HS-27A (cell line): ENCODE results near the gene GLI2.

Experiments used
- DNase-seq: peaks from one replicate; pipeline ENCODE4 v3.0.0-alpha.2; 2012; ENCODE audit warnings: low read depth, missing footprints

GLI2 gene

DNA sequence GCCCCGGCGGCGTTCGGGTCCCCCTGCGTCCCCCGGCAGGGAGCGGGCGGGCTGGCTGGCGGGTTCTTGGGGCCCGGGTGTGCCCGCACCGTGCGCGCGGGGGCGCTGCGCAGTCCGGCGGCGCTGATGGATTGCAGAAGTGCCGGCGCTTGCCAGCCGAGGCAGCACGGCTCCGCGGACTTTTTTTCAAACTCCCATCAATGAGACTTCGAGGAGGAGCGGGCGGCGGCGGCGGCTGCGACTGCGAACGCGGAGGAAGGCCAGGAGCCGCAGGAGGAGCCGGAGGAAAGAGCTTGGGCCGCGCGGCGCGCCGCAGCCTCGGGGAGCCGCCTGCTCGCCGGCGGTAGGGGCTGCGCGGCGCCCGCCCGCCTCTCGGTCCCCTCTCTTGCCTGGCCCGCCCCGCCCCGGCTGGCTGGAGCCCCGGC, at the start of gene GLI2:
Gene GLI2, plus strand, starts transcription at position 123 of the 425 bp plus-strand sequence. CDS start 61,453 bp downstream, outside the sequence.
- peak; percentile 77 for DNase-seq

DNA sequence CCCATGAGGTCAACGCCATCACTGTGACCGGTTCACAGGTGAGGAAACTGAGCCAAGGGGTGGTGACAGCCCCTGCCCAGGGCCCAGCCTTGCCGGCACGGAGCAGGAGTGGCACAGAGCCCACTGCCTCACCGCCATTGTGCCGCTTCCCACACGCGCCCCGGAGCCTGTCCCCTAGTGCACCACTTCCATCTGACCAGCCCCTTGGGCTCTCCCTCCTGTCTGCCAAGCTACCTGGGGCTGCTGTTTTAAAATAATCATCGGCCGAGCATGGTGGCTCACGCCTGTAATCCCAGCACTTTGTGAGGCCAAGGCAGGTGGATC, 49.7 kb upstream of the GLI2 start:
- DNase-seq: no peak

DNA sequence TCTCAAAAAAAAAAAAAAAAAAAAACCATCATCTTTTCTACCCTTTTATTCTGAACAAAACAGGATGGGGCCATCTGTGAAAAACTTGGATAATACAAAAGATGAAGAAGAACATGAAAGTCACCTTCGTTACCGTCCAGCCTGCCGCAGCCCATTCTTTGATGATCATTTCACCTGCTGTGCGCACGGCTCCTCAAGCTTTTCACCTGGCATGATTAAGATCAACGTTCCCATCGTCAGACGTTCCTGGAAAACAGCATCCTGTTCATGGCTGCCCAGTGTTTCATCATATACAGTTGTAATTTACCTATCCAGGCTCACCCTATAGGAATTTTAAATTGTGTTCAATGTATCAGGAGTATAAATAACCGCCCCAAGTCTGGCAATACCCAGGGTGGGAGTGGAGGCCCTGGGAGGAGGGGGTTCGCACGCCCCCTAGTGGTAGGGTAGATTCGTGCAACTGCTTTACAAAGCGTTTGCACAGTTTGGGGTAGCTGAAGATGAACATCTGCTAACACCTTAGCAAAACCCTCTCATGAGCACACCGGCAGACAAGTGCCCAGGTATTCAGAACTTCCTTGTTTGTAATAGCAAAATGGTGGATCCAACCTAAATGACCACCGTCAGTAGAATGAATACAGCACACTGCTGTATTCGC, 49.0 kb upstream of the GLI2 start:
- DNase-seq: no peak

DNA sequence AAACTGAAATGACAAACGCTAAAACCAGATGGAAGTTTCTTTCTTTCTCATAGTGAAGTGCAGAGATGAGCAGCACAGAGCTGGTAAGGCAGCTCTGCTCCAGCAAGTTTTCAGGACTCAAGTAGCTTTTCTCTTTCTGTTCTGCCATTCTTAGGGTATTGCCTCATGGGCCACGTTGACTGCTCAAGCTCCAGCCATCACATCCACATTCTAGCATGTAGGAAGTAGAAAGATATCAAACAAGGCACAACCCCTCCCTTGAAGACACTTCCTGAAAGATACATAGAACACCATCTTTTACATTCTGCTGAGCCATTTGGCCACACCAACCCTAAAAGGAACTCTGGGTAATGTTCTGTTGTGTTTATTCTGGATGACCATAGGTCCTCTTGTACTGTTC, 48.5 kb upstream of the GLI2 start:
- no peak for DNase-seq

DNA sequence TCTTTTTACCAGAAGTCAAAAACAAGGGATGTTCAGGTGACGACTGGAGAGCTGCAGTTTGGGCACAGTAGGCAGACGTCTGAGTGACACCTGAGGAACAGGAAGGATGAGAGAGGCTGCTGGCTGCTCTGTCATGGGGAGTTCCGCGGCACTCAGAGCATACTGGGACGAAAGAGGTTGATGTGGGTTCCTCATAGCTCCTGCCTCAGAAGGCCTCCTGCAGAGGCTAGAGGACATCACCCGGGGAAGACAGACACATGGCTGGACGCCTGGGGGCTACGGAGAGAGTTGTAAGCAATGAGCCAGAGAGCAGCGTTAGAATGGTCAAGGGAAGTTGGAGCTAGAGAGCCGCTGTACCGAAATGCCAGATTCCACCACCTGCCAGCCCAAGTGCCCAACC, 45.1 kb upstream of the GLI2 start:
- DNase-seq: no peak

DNA sequence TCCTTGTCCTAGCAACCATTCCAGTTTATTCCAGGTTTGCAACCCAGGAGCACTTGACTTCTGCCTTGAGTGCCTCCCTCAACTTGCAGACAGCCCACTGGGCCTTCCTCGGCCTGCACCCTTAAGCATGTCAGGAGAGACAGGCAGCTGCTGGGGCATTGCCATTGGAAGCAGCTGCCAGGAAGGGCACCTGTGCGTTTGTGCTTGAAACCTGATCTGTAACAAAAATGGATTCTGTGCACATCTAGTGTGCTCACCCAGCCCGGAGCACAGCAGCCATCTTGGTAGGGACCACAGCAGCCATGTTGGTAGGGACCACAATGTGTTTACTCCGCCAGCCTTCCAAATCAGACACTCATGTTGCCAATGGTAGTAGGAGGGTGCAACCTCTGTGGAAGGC, 44.3 kb upstream of the GLI2 start:
- DNase-seq: no peak

DNA sequence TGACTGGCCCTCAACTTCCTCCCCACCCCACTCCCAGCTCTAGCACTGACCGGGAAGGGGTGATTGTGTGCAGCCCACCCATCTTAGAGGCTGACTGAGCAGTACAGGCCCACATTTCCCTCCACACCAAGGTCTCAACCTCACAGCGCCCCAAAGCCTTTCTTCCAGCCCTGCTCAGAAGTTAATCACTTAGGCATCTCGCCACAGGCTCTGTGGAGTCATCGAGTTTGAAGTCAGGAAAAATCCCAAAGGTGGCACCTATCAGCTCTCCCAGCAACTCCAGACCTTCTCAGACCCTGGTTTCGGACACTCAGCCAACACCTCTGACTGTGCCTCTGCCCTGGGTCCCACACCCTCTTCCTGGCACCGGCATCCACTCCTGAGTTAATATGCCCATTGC, 43.0 kb upstream of the GLI2 start:
- no peak for DNase-seq

DNA sequence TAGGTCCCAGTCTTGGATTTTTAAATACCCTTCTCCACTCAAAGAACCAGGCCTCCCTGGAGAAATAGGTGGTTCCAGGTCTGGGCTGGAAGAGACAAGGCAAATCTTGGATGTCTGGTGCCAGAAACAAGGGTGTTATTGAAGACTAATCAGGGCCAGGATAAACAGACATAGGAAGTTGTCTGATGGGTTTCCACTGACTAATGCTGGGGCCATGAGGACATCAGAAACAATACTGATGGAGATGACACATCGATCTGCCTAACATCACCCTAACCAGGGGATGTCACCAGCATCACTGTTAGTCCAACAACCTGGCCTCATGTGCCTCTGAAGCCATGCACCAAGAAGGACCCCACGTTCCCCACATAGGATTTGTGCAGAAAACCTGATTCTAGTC, 42.5 kb upstream of the GLI2 start:
- DNase-seq: no peak

DNA sequence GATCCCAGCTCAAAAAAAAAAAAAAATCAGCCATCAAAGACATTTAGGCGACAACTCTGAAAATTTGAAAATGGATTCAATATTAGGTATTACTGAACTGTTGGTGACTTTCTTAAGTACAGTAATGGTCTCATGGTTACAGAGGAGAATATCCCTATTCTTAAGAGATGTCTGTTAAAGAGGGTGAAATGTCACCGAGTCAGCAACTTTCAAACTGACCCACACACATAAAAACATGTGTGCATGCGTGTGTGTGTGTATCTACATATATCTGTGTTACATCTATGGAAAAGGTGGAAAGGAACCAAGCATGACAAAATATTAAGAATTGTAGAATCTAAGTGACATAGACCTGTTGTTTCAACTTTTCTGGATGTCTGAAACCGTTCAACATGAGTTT, 41.6 kb upstream of the GLI2 start:
- no peak for DNase-seq

DNA sequence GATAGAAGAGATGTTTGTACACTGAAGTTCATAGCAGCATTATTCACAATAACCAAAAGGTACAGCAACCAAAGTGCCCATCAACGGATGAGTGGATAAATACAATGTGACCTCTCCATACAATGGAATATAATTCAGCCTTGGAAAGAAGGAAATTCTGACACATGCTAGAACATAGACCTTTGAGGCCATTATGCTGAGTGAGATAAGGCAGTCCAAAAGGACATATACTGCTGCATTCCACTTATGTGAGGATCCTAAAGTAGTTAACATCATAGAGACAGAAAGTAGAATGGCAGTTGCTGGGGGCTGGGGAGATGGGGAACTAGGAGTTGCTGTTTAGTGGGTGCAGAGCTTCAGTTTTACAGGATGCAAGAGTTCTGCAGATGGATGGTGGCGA, 38.2 kb upstream of the GLI2 start:
- no peak for DNase-seq

DNA sequence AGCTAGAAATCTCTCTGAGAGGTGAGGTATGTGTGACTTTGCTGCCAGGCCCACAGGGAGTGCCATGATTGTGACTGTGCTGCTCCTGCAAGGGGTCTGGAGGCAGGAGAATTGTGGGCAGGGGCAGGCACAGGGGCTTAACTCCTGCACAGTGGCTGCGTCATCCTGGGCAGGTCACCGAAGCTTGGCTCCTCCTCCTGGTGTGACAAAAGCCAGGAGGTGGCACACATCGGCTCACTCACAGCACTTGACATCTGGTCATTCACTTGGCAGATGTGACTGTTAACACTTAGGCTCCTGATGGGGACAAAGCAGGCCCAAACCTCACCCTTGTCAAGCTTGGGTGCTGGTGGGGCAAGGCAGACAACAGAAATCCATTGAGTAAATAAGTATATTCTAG, 36.4 kb upstream of the GLI2 start:
- no peak for DNase-seq

DNA sequence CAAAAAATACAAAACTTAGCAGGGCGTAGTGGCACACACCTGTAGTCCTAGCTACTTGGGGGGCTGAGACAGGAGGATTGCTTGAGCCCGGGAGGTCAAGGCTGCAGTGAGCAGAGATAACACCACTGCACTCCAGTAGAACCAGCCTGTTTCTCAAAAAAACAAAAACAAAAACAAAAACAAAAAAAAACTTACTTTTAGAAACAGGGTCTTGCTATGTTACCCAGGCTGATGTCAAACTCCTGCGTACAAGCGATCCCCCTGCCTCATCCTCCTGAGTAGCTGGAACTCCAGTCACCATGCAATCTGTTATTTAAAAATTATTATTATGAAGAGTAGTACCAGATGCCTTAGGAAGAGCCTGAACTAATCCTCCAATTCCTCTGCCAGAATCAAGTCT, 35.0 kb upstream of the GLI2 start:
- DNase-seq: no peak

DNA sequence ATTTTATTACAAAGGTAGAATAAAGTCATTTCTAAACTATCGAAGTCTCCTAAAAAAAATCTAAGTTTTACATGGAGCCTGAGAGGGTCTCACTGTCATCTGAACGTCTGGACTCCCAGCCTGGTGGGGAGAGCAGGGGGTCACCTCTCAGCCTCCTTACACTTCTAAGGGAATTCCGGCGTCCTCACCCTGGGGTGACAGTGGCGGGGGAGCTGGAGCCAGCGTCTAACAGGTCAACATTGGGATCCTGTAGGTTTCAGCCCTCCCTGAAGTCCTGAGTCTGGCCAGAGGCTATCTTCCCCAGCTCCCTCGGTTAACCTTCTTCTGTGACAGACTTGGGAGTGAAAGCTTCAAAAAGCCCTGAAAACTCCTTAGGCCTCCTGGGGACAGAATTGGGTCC, 34.6 kb upstream of the GLI2 start:
- no peak for DNase-seq

DNA sequence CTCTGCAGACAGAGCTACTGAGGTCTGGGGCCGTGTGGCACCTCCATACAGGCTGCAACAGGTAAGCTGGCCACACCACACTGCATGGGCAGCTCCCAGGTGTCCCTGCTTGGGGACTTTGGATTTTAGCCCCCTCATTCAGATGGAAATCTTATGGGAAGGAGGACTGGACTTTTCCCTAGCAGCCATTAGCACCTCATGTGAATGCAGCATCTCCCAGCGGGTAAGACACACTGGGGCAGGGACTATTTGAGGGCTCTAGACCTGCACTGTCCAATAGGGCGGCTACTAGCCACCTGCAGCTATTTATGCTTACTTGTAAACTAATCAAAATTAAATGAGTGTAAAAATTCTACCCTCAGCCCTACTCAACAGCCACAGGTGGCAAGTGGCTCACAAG, 34.2 kb upstream of the GLI2 start:
- DNase-seq: no peak

DNA sequence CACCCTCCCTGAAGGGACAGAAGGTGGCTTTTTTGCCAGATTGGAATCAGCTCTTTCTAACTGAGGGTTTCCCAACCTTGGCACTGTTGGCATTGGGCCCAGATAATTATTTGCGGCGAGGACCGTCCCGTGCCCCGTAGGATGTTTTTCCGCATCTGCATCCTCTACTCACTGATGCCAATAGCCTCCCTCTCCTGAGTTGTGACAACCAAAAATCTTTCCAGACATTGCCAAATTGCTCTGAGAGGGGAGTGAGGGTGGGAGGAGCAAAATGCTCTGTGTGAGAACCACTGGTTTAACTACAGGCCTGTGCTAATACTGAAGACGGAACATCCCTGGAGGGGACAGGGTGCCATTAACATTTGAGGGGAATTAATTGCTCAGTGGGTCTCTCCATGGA, 33.6 kb upstream of the GLI2 start:
- DNase-seq: no peak

DNA sequence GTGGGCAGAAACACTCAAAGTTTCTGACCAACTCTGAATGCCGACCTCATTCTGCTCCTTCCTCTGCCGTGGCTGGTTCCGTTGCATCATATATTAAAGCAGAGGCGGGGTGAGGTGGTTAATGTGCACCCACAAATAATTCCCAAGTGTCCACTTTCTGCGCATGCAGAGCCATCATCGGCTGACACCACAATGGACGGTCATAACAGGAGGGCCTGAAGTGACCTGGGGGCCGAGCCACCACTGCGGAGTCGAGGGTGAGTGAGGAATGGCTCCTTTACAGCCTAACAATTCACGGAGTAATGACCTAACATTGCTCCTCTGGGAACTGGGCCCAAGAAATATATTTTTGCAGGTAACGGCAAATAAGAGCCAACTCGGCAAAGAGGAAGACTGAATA, 32.9 kb upstream of the GLI2 start:
- DNase-seq: no peak

DNA sequence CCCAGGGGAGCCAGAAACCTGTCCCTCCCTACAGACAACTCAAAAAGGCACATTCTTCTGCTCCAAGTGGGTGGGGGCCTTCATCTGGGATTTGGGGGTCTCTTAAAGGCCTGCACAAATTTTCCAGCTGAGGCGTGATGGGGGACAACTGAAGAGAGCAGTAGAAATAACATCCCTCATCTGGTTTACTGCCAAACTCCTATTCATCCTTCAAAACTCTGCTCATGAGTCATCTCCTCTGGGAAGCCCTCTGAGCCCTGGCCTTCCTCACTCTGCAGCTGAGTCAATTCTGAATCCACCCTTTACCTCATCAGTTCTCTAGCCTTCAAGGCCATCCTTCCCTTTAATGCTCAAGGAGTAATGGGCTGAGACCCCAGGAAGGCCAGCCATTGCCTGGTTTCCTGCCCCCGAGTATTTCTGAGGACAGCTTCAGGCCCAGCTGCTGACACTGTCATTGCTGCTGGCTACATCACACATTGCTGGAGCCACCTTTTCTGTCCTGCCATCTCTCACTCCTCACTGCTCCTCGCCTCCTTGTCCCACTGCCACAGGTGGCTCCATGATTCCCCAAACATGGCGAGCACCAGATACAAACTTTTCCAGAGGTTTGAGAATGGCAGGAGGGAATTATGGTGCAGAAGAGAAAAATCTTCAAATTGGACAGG, 32.2 kb upstream of the GLI2 start:
- DNase-seq: peak; percentile 90

DNA sequence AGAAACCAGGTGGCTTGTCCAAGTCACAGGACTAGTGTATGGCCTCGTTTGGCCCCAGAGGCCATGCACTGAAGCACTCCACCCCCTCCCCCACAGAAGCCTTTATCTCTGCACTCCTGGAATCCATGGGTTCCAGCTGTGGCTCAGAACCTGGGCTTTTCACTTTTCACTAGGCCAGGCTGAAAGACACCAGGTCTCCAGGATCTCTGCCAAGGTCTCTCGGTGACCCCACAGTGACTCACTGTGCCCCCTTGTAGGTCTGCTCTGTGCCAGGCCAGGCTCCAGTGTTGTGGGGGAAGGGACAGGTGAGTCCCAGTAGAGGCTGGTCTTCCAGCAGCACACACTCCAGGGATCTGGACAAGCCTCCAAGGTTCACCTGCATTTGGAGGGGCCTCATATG, 31.0 kb upstream of the GLI2 start:
- DNase-seq: no peak

DNA sequence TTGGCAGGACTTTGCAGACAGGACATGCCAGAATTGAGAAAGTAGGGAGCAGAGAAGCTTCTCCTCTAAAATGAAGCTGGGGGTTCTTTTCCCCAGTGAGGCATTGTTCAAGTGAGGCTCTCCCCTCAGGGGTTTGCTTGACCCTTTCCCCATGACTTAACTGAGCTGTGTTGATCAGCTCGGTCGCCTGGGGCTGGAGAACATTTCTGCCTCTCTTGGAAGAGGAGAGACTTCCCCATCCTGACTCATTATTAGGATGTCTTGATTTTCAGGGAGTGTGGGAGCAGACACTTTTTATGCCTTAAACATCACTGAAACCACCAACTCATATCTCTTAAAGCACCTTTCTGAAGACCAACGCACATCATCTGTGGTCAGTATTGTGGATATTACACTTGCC, 27.9 kb upstream of the GLI2 start:
- no peak for DNase-seq

DNA sequence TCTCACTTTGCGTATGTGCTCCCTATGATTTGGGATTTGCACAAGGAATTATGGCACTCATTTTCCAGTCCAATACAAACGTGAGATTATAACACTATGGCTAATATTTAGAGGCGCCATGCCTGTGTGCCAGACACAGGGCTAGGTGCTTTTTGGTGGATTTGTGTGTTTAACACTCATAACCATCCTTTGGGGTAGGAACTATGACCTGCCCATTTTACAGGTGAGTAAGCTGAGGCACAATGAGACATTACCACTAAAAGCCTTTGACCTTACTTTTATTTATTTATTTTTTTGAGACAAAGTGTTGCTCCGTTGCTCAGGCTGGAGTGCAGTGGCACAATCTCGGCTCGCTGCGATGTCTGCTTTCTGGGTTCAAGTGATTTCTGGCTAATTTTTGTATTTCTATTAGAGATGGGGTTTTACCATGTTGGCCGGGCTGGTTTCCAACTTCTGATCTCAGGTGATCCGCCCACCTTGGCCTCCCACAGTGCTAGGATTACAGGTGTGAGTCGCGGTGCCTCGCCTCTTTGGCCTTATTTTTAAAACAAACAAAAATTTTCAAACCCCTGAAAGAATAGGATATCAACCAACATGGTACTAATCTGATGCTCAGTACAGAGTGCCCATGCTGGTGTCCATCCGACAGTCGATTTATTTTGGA, 26.6 kb upstream of the GLI2 start:
- no peak for DNase-seq

DNA sequence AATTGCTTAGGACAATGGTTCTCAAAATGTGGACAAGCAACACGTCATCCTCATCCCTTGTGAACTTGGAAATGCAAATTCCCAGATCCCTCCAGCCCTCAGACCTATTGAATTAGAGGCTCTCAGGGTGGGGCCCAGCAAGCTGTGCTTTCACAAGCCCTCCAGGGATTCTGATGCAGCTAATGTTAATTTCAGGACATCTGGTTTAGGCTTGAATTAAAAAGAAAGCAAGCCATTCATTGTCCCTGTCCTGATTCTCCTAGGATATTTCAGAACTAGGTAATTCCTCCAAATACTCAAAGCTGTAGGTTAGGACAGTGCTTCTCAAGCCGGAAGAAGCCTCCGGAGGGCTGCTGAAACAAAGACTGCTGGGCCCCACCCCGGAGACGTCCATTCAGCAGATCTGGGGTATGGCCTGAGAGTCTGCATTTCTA, 26.0 kb upstream of the GLI2 start:
- DNase-seq: no peak

DNA sequence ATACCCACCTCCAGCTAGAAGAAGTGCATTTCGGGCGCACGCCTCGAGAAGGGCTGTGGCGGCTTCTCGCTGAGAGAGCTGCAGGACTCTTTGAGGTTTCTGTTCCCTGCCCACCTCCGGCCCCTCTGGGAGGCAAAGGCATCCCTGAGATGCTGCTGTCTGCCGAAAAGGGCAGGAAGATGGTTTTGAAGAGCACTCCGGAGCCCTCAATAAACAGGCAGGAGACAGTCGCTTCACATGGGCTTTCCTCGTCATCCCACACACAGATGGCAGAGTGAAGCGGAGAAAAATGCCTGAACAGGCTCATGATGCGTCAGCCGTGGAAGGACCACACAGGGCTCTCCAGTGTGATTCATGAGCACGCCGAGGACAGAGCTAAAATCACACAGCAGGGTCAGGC, 25.4 kb upstream of the GLI2 start:
- no peak for DNase-seq

DNA sequence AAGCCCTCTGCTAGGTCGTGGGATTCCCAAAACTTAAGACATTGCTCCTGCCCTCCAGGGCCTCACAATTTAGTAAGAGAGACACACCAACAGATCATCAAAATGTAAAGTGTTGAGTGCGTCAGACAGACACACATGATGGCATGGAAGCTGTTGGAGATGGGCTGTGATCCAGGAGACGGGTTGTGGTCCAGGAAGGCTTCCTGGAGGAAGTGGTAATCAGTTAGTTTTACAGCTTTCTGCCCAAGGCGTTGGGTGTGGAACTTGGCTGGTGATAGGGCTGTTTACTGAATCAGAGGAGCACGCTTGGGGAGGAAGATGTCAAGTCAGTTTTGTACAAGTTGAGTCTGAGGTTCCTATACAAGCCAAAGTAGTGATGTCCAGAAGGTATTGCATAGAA, 24.0 kb upstream of the GLI2 start:
- no peak for DNase-seq

DNA sequence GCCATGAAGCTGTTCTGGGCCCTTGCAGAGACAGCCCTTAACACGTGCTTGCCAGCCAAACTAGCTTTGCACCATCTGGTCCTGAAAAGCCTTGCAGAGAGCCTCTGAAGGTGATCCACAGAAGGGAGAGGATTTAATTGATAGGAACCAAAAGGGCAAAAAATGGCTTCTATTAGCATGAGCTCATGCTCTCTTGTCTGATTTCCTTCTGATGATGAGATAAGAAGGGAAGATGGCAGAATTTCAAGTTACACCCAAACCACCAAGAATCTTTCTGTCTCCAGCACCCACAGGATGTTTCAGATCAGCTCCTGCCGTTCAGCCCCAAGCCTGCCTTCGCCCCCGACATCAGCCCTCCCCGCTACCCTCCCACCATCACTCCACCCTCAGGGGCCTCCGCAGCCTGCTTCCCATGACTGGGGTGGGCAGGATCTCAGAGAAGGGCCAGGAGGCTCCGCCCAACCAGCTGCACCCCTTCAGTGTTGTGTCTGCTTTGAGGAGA, 23.4 kb upstream of the GLI2 start:
- DNase-seq: peak; percentile 49
